GM23338 (cell line): ENCODE measurements around the gene GRHL3. TPM values are rescaled to one million over a fixed set of nuclear protein-coding genes. Genes with fewer than 3 reads are reported as not detected.

Source experiments
- ATAC-seq: fragments of 200-7000 bp; cut with Tn5 transposase; 3 replicates; pipeline ENCODE4 v1.9.1; 2020
- DNase-seq: peaks from one replicate; pipeline ENCODE4 v3.0.0-alpha.2; 2015; ENCODE audit warnings: low spot score
- H2AFZ ChIP-seq: fragments of 200-600 bp; sonication (generic); 2 replicates; pipeline ENCODE4 v1.8.0; 2016; ENCODE audit warnings: antibody characterized with exemption, mild to moderate bottlenecking, moderate library complexity
- H3F3A ChIP-seq: fragments of 200-600 bp; sonication (generic); replicated peaks from 2 replicates; pipeline ENCODE4 v1.8.0; 2017; ENCODE audit warnings: antibody characterized with exemption, mixed run types, low read depth
- H3K27ac ChIP-seq: fragments of 200-600 bp; sonication (generic); 2 replicates; pipeline ENCODE4 v1.6.1; 2016; ENCODE audit warnings: low read depth
- H3K27me3 ChIP-seq: fragments of 200-600 bp; sonication (generic); 2 replicates; pipeline ENCODE4 v1.8.0; 2016; ENCODE audit warnings: mild to moderate bottlenecking, mixed run types, moderate library complexity; ENCODE audit not compliant: insufficient read depth
- H3K36me3 ChIP-seq: fragments of 200-600 bp; sonication (generic); 2 replicates; pipeline ENCODE4 v1.8.0; 2016; ENCODE audit warnings: mild to moderate bottlenecking; ENCODE audit not compliant: insufficient read depth
- H3K4me1 ChIP-seq: fragments of 200-600 bp; sonication (generic); 2 replicates; pipeline ENCODE4 v1.8.0; 2016; ENCODE audit warnings: mild to moderate bottlenecking, moderate library complexity; ENCODE audit not compliant: insufficient read depth
- H3K4me2 ChIP-seq: fragments of 200-600 bp; sonication (generic); 2 replicates; pipeline ENCODE4 v1.7.1; 2017; ENCODE audit warnings: mixed run types
- H3K4me3 ChIP-seq: fragments of 200-600 bp; sonication (generic); 2 replicates; pipeline ENCODE4 v1.6.1; 2016; ENCODE audit warnings: mixed run types
- H3K79me2 ChIP-seq: fragments of 200-600 bp; sonication (generic); replicated peaks from 2 replicates; pipeline ENCODE4 v1.8.0; 2017; ENCODE audit warnings: mild to moderate bottlenecking; ENCODE audit not compliant: insufficient read depth
- H3K9me2 ChIP-seq: fragments of 200-600 bp; sonication (generic); 2 replicates; pipeline ENCODE4 v1.8.0; 2017; ENCODE audit not compliant: insufficient read depth
- H4K20me1 ChIP-seq: fragments of 200-600 bp; sonication (generic); replicated peaks from 2 replicates; pipeline ENCODE4 v1.8.0; 2017; ENCODE audit warnings: mild to moderate bottlenecking; ENCODE audit not compliant: insufficient read depth
- H3K27ac Mint-ChIP-seq: 2 replicates; pipeline ENCODE4 v1.8.0; 2020; ENCODE audit warnings: inconsistent platforms, mild to moderate bottlenecking, moderate library complexity, mixed read lengths
- H3K27me3 Mint-ChIP-seq: 3 replicates; pipeline ENCODE4 v1.8.0; 2022; ENCODE audit warnings: low read depth, mild to moderate bottlenecking, moderate library complexity, mixed read lengths, inconsistent platforms; ENCODE audit not compliant: insufficient read depth, poor library complexity
- H3K36me3 Mint-ChIP-seq: 3 replicates; pipeline ENCODE4 v1.8.0; 2021; ENCODE audit warnings: low read depth, mild to moderate bottlenecking, inconsistent platforms, moderate library complexity, mixed read lengths
- H3K4me1 Mint-ChIP-seq: 3 replicates; pipeline ENCODE4 v1.8.0; 2020; ENCODE audit warnings: mild to moderate bottlenecking, inconsistent platforms, mixed read lengths
- H3K4me3 Mint-ChIP-seq: 3 replicates; pipeline ENCODE4 v1.8.0; 2021; ENCODE audit warnings: moderate library complexity, mild to moderate bottlenecking, inconsistent platforms, mixed read lengths
- H3K9me3 Mint-ChIP-seq: 3 replicates; pipeline ENCODE4 v1.8.0; 2020; ENCODE audit warnings: moderate library complexity, mild to moderate bottlenecking, inconsistent platforms, mixed read lengths
- CREB1 ChIP-seq: fragments of 250-450 bp; sonication (Bioruptor Pico); IDR thresholded peaks from 2 replicates; pipeline ENCODE4 v1.5.0; 2020; ENCODE audit warnings: low read depth, mild to moderate bottlenecking, moderate library complexity
- EZH2 ChIP-seq: fragments of 200-600 bp; sonication (generic); IDR thresholded peaks from one replicate; pipeline ENCODE4 v1.8.0; 2017; ENCODE audit warnings: antibody characterized with exemption, mild to moderate bottlenecking, low read depth; ENCODE audit not compliant: unreplicated experiment
- EZH2phosphoT487 ChIP-seq: fragments of 200-600 bp; sonication (generic); IDR thresholded peaks from one replicate; pipeline ENCODE4 v1.8.1; 2018; ENCODE audit warnings: antibody characterized with exemption; ENCODE audit not compliant: unreplicated experiment
- NANOG ChIP-seq: IDR thresholded peaks from 2 replicates; pipeline ENCODE4 v1.6.1; 2016; ENCODE audit warnings: antibody characterized with exemption, borderline replicate concordance
- POLR2AphosphoS5 ChIP-seq: IDR thresholded peaks from 2 replicates; pipeline ENCODE4 v1.6.1; 2016; ENCODE audit warnings: antibody characterized with exemption, low read depth
- ZNF114 ChIP-seq: fragments of 250-450 bp; sonication (Bioruptor Pico); IDR thresholded peaks from 2 replicates; pipeline ENCODE4 v1.5.0; 2020; ENCODE audit warnings: mild to moderate bottlenecking, moderate library complexity
- ZNF331 ChIP-seq: fragments of 250-450 bp; sonication (Bioruptor Pico); IDR thresholded peaks from 2 replicates; pipeline ENCODE4 v1.5.0; 2020; ENCODE audit warnings: low read depth, mild to moderate bottlenecking, moderate library complexity
- polyA plus RNA-seq: library from polyadenylated mRNA; unstranded; fragments of >200 nt; fragmentation: Nextera tagmentation; extraction: Ambion mirVana; gene quantifications from 2 replicates; pipeline ENCODE4 v1.2.1, GENCODE V29; 2016
- total RNA-seq: library from RNA; depleted of rRNA; stranded (reverse); fragments of >200 nt; shearing (Covaris generic); gene quantifications from 2 replicates; pipeline ENCODE4 v1.2.3, GENCODE V29; 2014
- TF ChIP-seq, protein P1 (sequence below): fragments of 250-450 bp; sonication (Bioruptor Pico); IDR thresholded peaks from 2 replicates; pipeline ENCODE4 v1.5.0; 2020; ENCODE audit warnings: mild to moderate bottlenecking, moderate library complexity
- TF ChIP-seq, protein P2 (sequence below), 2 experiments: fragments of 200-600 bp in 1 of 2; sonication (generic) in 1 of 2; conservative IDR thresholded peaks; 2 replicates each; pipeline versions ENCODE4 v1.5.1 to v1.6.1; 2016 to 2017; ENCODE audit warnings: antibody characterized with exemption in 2 of 2, low read depth in 2 of 2, mild to moderate bottlenecking in 2 of 2, moderate library complexity in 1 of 2

The GRHL3 gene
- total and polyA plus RNA-seq, 2 experiments from 2014 or later, result 0.78 to 1.1 TPM

DNA sequence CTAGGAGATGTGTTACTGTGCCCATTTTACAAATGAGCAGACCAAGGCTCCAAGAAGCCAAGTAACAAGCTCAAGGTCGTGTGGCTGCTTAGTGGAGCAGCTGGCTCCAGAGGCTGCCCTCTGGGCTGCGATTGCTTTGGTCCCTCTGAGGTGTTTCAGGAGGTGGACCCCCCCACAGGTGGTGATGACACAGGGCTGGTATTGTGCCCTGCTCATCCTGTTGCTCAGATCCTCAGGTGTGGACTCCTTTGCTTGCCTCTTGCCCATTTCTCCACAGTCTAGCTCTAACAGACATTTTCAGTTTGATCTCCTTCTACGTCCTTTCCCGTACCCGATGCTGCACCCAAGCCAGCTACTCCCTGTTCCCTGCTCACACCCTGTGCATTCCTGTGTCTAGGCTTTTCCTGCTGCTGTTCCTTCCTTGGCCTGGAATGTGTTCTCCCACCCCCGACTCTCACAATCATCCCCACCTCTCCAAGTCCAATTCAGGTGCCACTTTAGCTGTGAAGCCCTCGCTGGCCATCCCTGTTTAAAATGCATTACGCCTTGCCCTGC is 28.1 kb upstream of the GRHL3 start:
- H3K27me3 Mint-ChIP-seq, result peaks cover 1% of the 10 kb centered on the region
- Histone ChIP-seq H2AFZ (peak overlapping the region; percentile 76), H3K4me1 (peaks cover 32% of the 10 kb centered on the region), H4K20me1 (no peaks in the 10 kb centered on the region), H3K4me3 (no peak overlapping the region), H3K79me2 (no peaks in the 10 kb centered on the region), H3K36me3 (no peaks in the 10 kb centered on the region), H3K9me2 (0 out of 2 replicates have a peak, but pooled peaks cover 2% of the 10 kb centered on the region), H3F3A (peaks cover 3% of the 10 kb centered on the region; the same call in 1 of the 2 replicates), H3K4me2 (no peak overlapping the region), H3K27ac (no peak overlapping the region), H3K27me3 (no peaks in the 10 kb centered on the region)
- H3K4me3 Mint-ChIP-seq, result no peak overlapping the region
- DNase-seq (peak; percentile 25), ATAC-seq (no peak)
- no peak overlapping the region for H3K27ac Mint-ChIP-seq
- TF ChIP-seq POLR2AphosphoS5, result no peak
- no peak for TF ChIP-seq CREB1
- no peak for TF ChIP-seq ZNF114 (CRISPR knock-in tag)
- no peaks in the 10 kb centered on the region for H3K36me3 Mint-ChIP-seq
- H3K4me1 Mint-ChIP-seq, result peaks cover 35% of the 10 kb centered on the region
- H3K9me3 Mint-ChIP-seq, result no peaks in the 10 kb centered on the region

DNA sequence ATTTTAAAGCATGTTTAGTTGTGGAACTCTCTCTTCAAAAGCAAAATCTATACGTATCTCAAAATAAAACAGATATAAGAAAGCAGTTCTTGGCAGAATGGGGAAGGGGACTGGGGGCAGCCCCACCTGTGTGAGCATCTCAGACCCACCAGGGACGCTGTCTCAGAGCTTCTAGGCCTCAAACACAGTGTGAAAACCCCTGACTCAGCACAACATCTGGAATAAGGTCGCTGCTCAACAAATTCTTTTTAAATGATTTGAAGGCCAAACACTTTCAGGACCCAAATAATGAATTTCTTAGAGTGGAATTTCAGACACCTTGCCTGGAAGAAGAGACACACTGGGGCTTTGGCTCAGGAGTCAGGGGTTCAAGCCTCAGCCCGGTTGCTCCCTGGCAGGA is 27.1 kb upstream of the GRHL3 start:
- Histone ChIP-seq H3K4me1 (peaks cover 25% of the 10 kb centered on the region), H3K27me3 (no peaks in the 10 kb centered on the region), H3K4me2 (no peak overlapping the region), H3K9me2 (0 out of 2 replicates have a peak, but pooled peaks cover 2% of the 10 kb centered on the region), H3K27ac (no peak overlapping the region), H3K4me3 (no peak overlapping the region), H3K79me2 (no peaks in the 10 kb centered on the region), H3K36me3 (no peaks in the 10 kb centered on the region), H2AFZ (peak overlapping the region; percentile 76), H3F3A (0 out of 2 replicates have a peak, but pooled peaks cover 3% of the 10 kb centered on the region), H4K20me1 (no peaks in the 10 kb centered on the region)
- H3K9me3 Mint-ChIP-seq, result no peaks in the 10 kb centered on the region
- no peak overlapping the region for H3K4me3 Mint-ChIP-seq
- H3K4me1 Mint-ChIP-seq, result peaks cover 28% of the 10 kb centered on the region
- no peak for TF ChIP-seq EZH2phosphoT487
- TF ChIP-seq ZNF331, result no peak
- TF ChIP-seq ZNF114 (CRISPR knock-in tag), result no peak
- H3K27me3 Mint-ChIP-seq, result peaks cover 1% of the 10 kb centered on the region
- DNase-seq (no peak), ATAC-seq (no peak)
- no peak overlapping the region for H3K27ac Mint-ChIP-seq
- no peaks in the 10 kb centered on the region for H3K36me3 Mint-ChIP-seq

DNA sequence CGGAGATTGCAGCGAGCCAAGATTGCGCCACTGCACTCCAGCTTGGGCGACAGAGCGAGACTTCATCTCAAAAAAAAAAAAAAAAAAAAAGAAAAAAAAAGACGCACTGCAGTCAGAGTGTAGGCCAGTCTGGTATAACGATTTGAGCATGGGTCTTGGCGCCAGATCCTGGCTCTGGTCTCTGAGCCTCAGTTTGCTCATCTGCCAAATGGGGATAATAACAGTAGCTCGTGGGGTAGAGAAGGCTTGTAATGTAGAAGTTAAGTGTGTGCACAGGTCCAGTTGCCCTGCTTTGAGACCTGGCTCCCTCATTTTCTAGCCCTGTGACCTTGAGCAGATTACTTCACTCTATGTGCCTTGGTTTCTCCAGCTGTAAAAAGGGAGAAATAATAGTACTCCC is 26.3 kb upstream of the GRHL3 start:
- Histone ChIP-seq H3K27me3 (no peaks in the 10 kb centered on the region), H3K4me1 (peaks cover 23% of the 10 kb centered on the region), H3K4me3 (no peak overlapping the region), H3K9me2 (0 out of 2 replicates have a peak, but pooled peaks cover 2% of the 10 kb centered on the region), H3K27ac (no peak overlapping the region), H3K4me2 (no peak overlapping the region), H2AFZ (no peak overlapping the region), H3K79me2 (no peaks in the 10 kb centered on the region), H4K20me1 (no peaks in the 10 kb centered on the region), H3K36me3 (no peaks in the 10 kb centered on the region), H3F3A (no peaks in the 10 kb centered on the region)
- Mint-ChIP-seq H3K36me3 (no peaks in the 10 kb centered on the region), H3K27me3 (peaks cover 1% of the 10 kb centered on the region), H3K9me3 (no peaks in the 10 kb centered on the region), H3K4me1 (peaks cover 27% of the 10 kb centered on the region), H3K4me3 (no peak overlapping the region), H3K27ac (no peak overlapping the region)
- ATAC-seq (no peak), DNase-seq (no peak)
- TF ChIP-seq, protein P1, sequence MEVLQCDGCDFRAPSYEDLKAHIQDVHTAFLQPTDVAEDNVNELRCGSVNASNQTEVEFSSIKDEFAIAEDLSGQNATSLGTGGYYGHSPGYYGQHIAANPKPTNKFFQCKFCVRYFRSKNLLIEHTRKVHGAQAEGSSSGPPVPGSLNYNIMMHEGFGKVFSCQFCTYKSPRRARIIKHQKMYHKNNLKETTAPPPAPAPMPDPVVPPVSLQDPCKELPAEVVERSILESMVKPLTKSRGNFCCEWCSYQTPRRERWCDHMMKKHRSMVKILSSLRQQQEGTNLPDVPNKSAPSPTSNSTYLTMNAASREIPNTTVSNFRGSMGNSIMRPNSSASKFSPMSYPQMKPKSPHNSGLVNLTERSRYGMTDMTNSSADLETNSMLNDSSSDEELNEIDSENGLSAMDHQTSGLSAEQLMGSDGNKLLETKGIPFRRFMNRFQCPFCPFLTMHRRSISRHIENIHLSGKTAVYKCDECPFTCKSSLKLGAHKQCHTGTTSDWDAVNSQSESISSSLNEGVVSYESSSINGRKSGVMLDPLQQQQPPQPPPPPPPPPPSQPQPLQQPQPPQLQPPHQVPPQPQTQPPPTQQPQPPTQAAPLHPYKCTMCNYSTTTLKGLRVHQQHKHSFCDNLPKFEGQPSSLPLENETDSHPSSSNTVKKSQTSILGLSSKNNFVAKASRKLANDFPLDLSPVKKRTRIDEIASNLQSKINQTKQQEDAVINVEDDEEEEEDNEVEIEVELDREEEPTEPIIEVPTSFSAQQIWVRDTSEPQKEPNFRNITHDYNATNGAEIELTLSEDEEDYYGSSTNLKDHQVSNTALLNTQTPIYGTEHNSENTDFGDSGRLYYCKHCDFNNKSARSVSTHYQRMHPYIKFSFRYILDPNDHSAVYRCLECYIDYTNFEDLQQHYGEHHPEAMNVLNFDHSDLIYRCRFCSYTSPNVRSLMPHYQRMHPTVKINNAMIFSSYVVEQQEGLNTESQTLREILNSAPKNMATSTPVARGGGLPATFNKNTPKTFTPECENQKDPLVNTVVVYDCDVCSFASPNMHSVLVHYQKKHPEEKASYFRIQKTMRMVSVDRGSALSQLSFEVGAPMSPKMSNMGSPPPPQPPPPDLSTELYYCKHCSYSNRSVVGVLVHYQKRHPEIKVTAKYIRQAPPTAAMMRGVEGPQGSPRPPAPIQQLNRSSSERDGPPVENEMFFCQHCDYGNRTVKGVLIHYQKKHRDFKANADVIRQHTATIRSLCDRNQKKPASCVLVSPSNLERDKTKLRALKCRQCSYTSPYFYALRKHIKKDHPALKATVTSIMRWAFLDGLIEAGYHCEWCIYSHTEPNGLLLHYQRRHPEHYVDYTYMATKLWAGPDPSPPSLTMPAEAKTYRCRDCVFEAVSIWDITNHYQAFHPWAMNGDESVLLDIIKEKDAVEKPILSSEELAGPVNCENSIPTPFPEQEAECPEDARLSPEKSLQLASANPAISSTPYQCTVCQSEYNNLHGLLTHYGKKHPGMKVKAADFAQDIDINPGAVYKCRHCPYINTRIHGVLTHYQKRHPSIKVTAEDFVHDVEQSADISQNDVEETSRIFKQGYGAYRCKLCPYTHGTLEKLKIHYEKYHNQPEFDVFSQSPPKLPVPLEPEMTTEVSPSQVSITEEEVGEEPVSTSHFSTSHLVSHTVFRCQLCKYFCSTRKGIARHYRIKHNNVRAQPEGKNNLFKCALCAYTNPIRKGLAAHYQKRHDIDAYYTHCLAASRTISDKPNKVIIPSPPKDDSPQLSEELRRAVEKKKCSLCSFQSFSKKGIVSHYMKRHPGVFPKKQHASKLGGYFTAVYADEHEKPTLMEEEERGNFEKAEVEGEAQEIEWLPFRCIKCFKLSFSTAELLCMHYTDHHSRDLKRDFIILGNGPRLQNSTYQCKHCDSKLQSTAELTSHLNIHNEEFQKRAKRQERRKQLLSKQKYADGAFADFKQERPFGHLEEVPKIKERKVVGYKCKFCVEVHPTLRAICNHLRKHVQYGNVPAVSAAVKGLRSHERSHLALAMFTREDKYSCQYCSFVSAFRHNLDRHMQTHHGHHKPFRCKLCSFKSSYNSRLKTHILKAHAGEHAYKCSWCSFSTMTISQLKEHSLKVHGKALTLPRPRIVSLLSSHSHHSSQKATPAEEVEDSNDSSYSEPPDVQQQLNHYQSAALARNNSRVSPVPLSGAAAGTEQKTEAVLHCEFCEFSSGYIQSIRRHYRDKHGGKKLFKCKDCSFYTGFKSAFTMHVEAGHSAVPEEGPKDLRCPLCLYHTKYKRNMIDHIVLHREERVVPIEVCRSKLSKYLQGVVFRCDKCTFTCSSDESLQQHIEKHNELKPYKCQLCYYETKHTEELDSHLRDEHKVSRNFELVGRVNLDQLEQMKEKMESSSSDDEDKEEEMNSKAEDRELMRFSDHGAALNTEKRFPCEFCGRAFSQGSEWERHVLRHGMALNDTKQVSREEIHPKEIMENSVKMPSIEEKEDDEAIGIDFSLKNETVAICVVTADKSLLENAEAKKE, result no peak
- TF ChIP-seq NANOG (no peak), ZNF114 (CRISPR knock-in tag) (no peak), CREB1 (no peak), EZH2 (no peak), POLR2AphosphoS5 (no peak)
- TF ChIP-seq, protein P2, sequence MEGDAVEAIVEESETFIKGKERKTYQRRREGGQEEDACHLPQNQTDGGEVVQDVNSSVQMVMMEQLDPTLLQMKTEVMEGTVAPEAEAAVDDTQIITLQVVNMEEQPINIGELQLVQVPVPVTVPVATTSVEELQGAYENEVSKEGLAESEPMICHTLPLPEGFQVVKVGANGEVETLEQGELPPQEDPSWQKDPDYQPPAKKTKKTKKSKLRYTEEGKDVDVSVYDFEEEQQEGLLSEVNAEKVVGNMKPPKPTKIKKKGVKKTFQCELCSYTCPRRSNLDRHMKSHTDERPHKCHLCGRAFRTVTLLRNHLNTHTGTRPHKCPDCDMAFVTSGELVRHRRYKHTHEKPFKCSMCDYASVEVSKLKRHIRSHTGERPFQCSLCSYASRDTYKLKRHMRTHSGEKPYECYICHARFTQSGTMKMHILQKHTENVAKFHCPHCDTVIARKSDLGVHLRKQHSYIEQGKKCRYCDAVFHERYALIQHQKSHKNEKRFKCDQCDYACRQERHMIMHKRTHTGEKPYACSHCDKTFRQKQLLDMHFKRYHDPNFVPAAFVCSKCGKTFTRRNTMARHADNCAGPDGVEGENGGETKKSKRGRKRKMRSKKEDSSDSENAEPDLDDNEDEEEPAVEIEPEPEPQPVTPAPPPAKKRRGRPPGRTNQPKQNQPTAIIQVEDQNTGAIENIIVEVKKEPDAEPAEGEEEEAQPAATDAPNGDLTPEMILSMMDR (conservative IDR thresholded peaks at IDR 0.05; ENCODE audit: low read depth in 2 of 2), result no peak
